HG03342 (cell line): ENCODE measurements around the gene FSTL4.
"Not testable (repeated sequence)": the region's sequence is repeated elsewhere in the genome, so short reads cannot be mapped to it uniquely, and the experiment has no call there.

Experiments used
- ATAC-seq: cut with Tn5 transposase; IDR thresholded peaks from one replicate; pipeline ENCODE4 v1.9.1; 2021; ENCODE audit warnings: mild to moderate bottlenecking, moderate library complexity; ENCODE audit not compliant: unreplicated experiment

FSTL4 gene

DNA sequence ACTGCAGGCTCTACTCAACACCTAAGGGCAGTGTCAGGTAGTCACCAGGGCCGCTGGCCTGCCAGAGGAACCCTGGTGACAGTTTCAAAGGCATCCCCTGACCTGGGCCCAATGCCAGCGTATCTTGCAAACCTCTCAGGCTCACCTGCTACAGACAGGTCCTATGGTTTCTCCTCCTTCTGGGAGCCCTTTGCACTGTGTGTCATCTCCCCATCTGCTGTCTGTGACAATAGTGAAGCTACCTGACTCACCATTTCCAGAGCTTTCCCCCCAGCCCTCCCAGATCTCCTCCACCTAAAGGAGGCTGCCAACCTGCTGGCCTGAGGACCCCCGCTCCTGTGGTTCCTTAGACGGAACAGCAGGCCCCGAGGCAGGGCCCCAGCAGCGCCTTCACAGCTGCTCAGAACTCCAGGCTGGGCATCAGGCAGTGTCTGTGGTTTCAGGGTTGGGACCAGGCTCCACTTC is 203.1 kb downstream of the FSTL4 start:
- no peak for ATAC-seq

DNA sequence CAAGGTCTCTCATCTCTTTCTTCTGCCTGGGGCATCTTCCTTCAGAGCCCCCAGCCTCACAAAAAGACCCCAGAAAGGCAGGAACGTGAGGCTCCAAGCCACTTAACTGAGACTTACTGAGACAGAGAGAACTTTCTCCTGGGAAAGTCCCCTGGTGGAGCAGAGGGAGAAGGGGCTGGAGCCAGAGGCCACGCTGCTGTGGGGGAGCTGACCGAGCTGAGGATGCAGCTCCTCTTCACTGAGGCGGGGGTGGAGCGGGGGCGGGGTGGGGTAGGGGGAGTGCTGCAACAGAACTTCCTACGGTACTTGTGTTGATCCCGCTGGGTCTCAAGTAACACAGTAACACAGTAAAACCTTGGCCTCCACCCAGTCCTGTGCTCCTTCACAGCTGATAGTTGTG is 204.0 kb downstream of the FSTL4 start:
- no peak for ATAC-seq

DNA sequence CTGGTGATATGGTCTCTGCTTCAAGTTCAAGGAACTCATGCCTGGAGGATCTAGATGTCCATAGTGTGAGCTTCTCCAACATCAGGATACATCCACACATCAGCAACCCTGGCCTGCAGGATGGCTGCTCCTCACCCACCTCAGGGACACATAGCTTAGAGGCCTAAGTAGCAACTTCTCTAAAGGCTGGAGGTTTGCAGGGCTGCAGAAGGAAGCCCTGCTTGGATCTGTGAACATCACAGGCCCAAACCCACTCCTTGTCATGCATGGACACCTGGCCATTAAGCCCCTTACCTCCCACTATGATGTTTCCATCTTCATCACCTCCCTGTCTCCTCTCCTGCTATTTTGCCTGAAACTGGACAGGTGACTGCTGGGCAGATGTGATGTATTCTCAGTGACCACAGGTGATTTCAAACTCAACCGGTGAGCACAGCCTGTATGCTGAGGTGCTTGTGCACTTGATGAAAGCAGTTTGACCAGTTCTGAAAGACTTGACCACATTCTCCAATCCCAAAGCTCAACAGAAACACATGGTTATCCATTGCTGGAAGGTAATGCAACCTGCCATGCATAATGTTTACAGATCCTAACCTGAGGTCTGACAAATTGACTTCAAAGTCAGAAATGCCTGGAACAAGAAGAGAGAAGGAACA is 205.2 kb downstream of the FSTL4 start:
- no peak for ATAC-seq

- ATAC-seq: no peak
These were observed 205.9 kb downstream of the FSTL4 start for GRCh38 chr5:133406208-133406976.

DNA sequence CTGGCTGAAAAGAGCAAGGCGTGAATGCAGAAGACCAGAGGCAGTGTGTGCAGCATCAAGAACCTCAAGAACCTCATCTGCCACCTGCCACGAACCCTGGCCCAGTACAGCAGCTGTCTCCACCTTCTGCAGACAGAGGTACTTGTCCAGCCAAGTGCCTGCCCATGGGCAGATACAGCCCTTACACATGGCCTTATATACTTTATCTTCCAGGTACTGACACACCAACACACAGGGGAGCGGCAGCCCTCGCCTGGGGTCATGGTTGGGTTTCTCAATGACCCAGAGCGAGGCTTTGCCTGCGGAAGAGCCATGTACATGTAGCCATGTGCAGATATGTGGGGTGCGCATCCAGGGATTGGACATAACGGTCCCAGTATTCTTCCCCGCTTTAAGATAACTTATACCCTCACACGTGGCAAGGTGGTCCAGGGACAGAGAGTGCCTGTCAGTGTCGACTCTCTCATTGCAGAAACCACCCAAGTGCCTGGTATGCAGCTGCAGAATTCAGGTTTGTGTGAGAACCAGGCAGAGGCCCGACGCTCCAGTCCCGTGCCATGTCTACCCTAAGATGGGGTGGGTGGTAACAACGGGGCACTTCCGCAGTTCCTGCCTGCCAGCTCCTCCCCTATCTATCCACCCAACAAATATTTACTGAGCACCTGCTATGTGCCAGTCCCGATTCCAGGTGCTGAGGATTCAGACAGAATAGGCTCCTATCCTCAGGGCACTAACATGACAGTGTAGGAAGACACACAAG is 206.9 kb downstream of the FSTL4 start:
- ATAC-seq: no peak

- no peak for ATAC-seq
These were observed 207.6 kb downstream of the FSTL4 start for GRCh38 chr5:133404724-133405123.

DNA sequence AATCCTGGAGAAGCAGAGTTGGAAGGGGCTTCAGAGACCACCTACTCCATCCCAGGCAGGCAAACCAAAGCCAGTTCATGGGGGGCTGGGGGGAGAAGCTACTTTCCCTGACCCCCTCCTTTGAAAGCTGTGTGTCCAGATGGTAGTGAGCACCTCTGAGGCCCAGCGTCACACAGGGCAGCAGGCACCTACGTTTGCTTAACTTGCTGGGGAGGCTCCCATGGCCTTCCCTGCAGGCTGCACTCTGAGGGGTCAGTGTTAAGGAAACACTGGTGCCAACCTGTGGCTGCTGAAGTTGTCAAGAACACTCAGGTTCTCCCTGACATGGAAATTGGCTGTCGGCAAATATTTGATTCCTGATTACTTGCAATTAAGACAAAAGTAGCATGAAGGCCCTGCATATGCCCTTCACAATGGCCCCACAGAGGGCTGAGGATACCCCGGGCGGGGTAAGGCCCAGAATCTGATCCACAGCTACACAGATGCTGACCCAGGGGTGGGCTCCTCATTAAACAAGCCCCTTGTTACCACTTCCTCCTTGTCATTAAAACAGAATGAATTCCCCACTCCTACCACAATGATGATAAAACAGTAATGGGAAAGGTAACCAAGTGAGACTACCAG is 208.5 kb downstream of the FSTL4 start:
- no peak for ATAC-seq

- no peak for ATAC-seq
These were observed 209.6 kb downstream of the FSTL4 start for GRCh38 chr5:133402775-133403174.

GRCh38 chr5:133401731-133402347 is 210.5 kb downstream of the FSTL4 start:
- no peak for ATAC-seq

- ATAC-seq: no peak
These were observed 211.4 kb downstream of the FSTL4 start for GRCh38 chr5:133400831-133401351.

- no peak for ATAC-seq
These were observed 212.2 kb downstream of the FSTL4 start for GRCh38 chr5:133400120-133400519.

DNA sequence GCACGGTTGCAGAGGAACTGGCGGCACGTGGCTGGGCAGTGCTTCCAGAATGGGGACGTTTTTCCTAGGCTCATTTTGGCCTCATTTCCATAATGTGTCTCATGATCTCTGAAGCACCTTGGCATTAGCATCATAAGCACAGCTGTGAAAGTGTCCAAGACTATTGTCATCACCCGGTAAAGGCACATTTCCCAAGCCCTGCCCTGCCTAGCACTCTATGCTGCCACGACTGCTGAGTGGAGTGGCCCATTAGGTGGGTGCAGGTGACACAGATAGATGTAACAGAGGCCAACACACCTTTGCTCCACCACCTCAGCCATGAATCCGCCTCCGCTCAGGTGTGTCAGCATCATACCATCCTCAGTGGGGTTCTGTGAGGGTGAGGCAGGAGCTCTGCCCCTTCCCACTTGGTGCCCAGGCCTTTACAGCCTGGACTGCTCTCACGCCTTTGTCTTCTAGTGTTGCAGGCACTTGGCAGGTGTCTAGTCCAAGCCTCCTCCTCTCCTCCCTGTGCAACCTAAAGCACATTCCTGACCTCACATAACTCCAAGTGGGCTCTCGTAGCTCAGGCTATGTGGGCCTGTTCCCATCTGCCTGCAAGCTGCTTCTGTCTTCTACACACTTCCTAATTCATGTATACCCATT is 213.0 kb downstream of the FSTL4 start:
- no peak for ATAC-seq

DNA sequence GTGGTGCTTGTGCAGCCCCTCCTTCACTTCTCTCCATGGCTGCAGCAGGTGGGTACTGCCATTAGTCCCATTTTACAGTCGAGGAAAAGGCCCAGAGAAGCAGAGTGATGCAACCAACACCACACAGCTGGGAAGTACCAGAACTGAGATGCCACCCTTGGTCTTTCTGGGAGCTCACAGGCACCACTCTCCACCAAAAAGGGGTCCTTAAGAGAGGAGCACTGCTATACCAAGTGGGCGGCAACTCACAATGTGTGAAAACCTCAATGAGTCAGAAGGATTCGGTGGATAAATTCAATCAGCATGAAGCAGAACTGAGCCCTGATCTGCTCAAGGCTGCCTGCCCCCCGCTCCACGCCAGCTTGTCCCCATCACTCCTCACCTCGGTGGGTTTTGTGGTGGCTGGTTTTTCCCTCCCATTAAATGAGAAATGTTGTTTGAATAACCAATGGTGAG is 213.7 kb downstream of the FSTL4 start:
- no peak for ATAC-seq

- ATAC-seq: no peak
These were observed 214.2 kb downstream of the FSTL4 start for GRCh38 chr5:133397990-133398645.

DNA sequence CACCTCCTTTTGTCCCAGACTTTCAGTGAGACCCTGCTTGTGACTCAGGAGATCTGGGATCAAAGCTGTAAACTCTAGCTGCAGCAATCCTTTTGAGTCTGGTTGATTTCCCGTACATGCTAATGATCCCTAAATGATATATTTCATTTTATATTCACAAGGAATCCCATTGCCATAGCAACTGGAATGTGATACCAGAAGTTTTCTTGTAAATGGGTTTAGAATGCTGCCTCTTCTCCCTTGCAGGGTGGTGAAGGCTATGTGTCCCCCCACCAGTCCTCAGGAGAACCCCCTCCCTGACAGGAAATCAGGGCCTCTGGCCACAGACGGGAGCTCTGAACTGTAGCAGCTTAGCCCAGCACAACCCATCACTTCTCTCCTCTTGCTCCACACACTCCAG is 215.0 kb downstream of the FSTL4 start:
- no peak for ATAC-seq

DNA sequence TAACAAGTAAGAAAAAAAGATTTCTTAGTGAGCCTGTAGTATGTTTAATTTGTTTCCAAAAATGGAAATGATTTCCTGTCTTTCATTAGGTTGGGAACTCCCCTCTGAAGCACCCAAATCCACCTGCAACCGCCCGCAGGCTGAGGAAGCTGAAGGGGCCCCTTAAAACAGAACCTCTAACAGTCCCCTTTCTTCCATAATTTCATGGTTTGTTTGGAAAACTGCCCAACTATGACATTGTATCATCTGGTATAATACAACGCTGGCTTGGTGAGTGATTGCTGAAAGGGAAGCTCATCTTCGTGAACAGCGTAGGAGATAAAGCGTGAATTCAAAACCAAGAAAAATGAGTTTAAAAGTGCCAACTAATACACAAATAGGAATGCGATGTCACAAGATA is 215.5 kb downstream of the FSTL4 start:
- no peak for ATAC-seq

DNA sequence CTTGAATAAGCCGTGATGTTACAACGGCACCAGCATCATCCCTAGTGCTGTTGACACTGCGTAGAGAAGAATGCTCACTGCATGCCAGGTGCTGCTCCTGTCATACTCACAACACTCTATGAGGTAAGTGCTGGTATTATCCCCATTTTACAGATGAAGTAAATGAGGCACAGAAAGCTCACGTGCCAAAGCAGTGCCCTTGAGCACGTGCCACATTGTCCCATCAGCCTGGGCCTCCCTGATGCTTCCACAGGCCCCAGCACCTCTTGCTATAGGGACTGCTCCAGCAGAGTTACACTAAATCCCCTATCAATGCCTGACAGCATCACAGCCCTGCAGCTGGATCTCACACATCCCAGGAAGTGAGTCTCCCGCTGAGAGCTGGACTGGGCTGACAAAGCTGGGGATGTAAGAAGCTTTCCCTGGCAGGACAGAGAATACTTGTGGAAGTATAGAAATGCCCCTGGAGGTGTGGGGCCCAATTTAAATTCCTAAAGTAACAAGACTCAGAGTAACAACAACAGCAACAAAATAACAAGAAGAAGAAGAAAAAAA is 216.1 kb downstream of the FSTL4 start:
- ATAC-seq: no peak

DNA sequence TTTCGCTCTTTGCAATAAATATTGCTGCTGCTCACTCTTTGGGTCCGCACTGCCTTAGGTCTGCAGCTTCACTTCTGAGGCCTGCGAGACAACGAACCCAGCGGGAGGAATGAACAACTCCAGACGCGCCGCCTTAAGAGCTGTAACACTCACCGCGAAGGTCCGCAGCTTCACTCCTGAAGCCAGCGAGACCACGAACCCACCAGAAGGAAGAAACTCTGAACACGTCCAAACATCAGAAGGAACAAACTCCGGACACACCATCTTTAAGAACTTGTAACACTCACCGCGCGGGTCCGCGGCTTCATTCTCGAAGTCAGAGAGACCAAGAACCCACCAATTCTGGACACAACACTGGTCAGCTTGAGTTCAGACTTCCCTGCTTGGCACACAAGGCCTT is 217.1 kb downstream of the FSTL4 start:
- not testable (repeated sequence) for ATAC-seq

DNA sequence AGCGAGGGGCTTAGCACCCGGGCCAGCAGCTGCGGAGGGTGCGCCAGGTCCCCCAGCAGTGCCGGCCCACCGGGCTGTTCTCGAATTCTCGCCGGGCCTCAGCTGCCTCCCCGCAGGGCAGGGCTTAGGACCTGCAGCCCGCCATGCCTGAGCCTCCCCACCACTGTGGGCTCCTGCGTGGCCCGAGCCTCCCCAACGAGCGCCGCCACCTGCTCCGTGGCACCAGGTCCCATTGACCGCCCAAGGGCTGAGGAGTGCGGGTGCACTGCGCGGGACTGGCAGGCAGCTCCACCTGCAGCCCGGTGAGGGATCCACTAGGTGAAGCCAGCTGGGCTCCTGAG is 217.9 kb downstream of the FSTL4 start:
- not testable (repeated sequence) for ATAC-seq
